ENCODE data around the gene TNRC6C. TPM values are rescaled to one million over a fixed set of nuclear protein-coding genes. Genes with fewer than 3 reads are reported as not detected.

Gene TNRC6C
- total and polyA plus RNA-seq, 2 experiments from 2014 or later, result 4.2 to 5.6 TPM

- no peaks in the 10 kb centered on the region for H3K79me2 ChIP-seq
- no peak overlapping the region for H3K4me3 ChIP-seq
- no peak overlapping the region for H2AFZ ChIP-seq
- H4K20me1 ChIP-seq (ENCODE audit: insufficient read depth, poor library complexity, severe bottlenecking), result no peaks in the 10 kb centered on the region
- no peaks in the 10 kb centered on the region for H3K27me3 ChIP-seq
- no peaks in the 10 kb centered on the region for H3K9me2 ChIP-seq (replicated peaks; ENCODE audit: insufficient read depth)
- H3K36me3 ChIP-seq (replicated peaks; ENCODE audit: insufficient read depth, low read depth), result no peaks in the 10 kb centered on the region
- H3K9me3 ChIP-seq (ENCODE audit: low read depth), result no peaks in the 10 kb centered on the region
- 83% methylated on average over 6 of the region's 6 CpGs for WGBS (ENCODE audit: low lambda C conversion rate, missing lambda C conversion rate)
- DNase-seq (ENCODE audit: low spot score), result no peak
- TF ChIP-seq EZH2 (IDR thresholded peaks at IDR 0.05; ENCODE audit: borderline replicate concordance), result no peak
- no peak for TF ChIP-seq EZH2phosphoT487 (IDR thresholded peaks at IDR 0.05; ENCODE audit: low read depth, severe bottlenecking, unreplicated experiment)
- TF ChIP-seq, protein P1, sequence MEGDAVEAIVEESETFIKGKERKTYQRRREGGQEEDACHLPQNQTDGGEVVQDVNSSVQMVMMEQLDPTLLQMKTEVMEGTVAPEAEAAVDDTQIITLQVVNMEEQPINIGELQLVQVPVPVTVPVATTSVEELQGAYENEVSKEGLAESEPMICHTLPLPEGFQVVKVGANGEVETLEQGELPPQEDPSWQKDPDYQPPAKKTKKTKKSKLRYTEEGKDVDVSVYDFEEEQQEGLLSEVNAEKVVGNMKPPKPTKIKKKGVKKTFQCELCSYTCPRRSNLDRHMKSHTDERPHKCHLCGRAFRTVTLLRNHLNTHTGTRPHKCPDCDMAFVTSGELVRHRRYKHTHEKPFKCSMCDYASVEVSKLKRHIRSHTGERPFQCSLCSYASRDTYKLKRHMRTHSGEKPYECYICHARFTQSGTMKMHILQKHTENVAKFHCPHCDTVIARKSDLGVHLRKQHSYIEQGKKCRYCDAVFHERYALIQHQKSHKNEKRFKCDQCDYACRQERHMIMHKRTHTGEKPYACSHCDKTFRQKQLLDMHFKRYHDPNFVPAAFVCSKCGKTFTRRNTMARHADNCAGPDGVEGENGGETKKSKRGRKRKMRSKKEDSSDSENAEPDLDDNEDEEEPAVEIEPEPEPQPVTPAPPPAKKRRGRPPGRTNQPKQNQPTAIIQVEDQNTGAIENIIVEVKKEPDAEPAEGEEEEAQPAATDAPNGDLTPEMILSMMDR (IDR thresholded peaks at IDR 0.05; ENCODE audit: poor library complexity), result no peak
- no peak overlapping the region for H3K27ac ChIP-seq
- H3K4me1 ChIP-seq (ENCODE audit: insufficient read depth), result no peaks in the 10 kb centered on the region
- H3K4me2 ChIP-seq, result no peak overlapping the region
Observed at GRCh38 chr17:78092794-78093324, 134.4 kb downstream of the TNRC6C start.

- no peaks in the 10 kb centered on the region for H3K27me3 ChIP-seq
- H3K4me2 ChIP-seq, result no peak overlapping the region
- no peaks in the 10 kb centered on the region for H3K9me3 ChIP-seq (ENCODE audit: low read depth)
- H3K4me3 ChIP-seq, result no peak overlapping the region
- WGBS (ENCODE audit: low lambda C conversion rate, missing lambda C conversion rate), result 96% methylated on average over 6 of the region's 6 CpGs
- H3K9me2 ChIP-seq (replicated peaks; ENCODE audit: insufficient read depth), result no peaks in the 10 kb centered on the region
- H3K36me3 ChIP-seq (replicated peaks; ENCODE audit: insufficient read depth, low read depth), result no peaks in the 10 kb centered on the region
- no peak for DNase-seq (ENCODE audit: low spot score)
- no peak overlapping the region for H3K27ac ChIP-seq
- no peaks in the 10 kb centered on the region for H3K79me2 ChIP-seq
- H3K4me1 ChIP-seq (ENCODE audit: insufficient read depth), result no peaks in the 10 kb centered on the region
- H4K20me1 ChIP-seq (ENCODE audit: insufficient read depth, poor library complexity, severe bottlenecking), result no peaks in the 10 kb centered on the region
- TF ChIP-seq, protein P1 (IDR thresholded peaks at IDR 0.05; ENCODE audit: poor library complexity), result no peak
- no peak for TF ChIP-seq EZH2 (IDR thresholded peaks at IDR 0.05; ENCODE audit: borderline replicate concordance)
- no peak for TF ChIP-seq EZH2phosphoT487 (IDR thresholded peaks at IDR 0.05; ENCODE audit: low read depth, severe bottlenecking, unreplicated experiment)
- H2AFZ ChIP-seq, result no peak overlapping the region
Observed at GRCh38 chr17:78095035-78095434, 136.5 kb downstream of the TNRC6C start.

DNA sequence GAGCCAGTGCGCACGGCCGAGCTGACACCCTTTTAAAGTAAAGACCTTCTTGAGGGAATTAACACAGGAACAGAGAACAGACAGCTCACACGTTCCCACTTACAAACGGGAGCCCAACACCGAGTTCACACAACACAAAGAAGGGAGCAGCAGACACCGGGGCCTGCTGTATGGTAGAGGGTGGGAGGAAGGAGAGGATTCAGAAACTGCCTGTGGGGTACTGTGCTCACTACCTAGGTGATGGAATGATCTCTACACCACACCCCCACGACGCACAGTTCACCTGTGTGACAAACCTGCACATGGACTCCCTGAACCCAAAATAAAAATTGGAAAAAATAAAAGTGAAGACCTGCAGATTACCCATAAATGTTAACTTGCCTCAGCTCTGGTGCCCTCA, 137.6 kb downstream of the TNRC6C start:
- no peak for TF ChIP-seq EZH2 (IDR thresholded peaks at IDR 0.05; ENCODE audit: borderline replicate concordance)
- H3K36me3 ChIP-seq (replicated peaks; ENCODE audit: insufficient read depth, low read depth), result no peaks in the 10 kb centered on the region
- H3K9me3 ChIP-seq (ENCODE audit: low read depth), result no peaks in the 10 kb centered on the region
- WGBS (ENCODE audit: low lambda C conversion rate, missing lambda C conversion rate), result 92% methylated on average over 9 of the region's 9 CpGs
- no peak overlapping the region for H3K4me3 ChIP-seq
- H3K4me2 ChIP-seq, result no peak overlapping the region
- no peak overlapping the region for H2AFZ ChIP-seq
- H3K79me2 ChIP-seq, result no peaks in the 10 kb centered on the region
- H3K27ac ChIP-seq, result no peak overlapping the region
- no peaks in the 10 kb centered on the region for H3K4me1 ChIP-seq (ENCODE audit: insufficient read depth)
- no peak for DNase-seq (ENCODE audit: low spot score)
- H3K9me2 ChIP-seq (replicated peaks; ENCODE audit: insufficient read depth), result no peaks in the 10 kb centered on the region
- H3K27me3 ChIP-seq, result no peaks in the 10 kb centered on the region
- H4K20me1 ChIP-seq (ENCODE audit: insufficient read depth, poor library complexity, severe bottlenecking), result no peaks in the 10 kb centered on the region

- no peaks in the 10 kb centered on the region for H3K27me3 ChIP-seq
- no peak for DNase-seq (ENCODE audit: low spot score)
- no peak overlapping the region for H3K27ac ChIP-seq
- H3K79me2 ChIP-seq, result no peaks in the 10 kb centered on the region
- TF ChIP-seq, protein P1 (IDR thresholded peaks at IDR 0.05; ENCODE audit: poor library complexity), result no peak
- no peak for TF ChIP-seq EZH2 (IDR thresholded peaks at IDR 0.05; ENCODE audit: borderline replicate concordance)
- no peak overlapping the region for H2AFZ ChIP-seq
- no peaks in the 10 kb centered on the region for H4K20me1 ChIP-seq (ENCODE audit: insufficient read depth, poor library complexity, severe bottlenecking)
- H3K4me3 ChIP-seq, result no peak overlapping the region
- 83% methylated on average over 5 of the region's 5 CpGs for WGBS (ENCODE audit: low lambda C conversion rate, missing lambda C conversion rate)
- no peaks in the 10 kb centered on the region for H3K36me3 ChIP-seq (replicated peaks; ENCODE audit: insufficient read depth, low read depth)
- H3K9me3 ChIP-seq (ENCODE audit: low read depth), result no peaks in the 10 kb centered on the region
- H3K9me2 ChIP-seq (replicated peaks; ENCODE audit: insufficient read depth), result no peaks in the 10 kb centered on the region
- H3K4me2 ChIP-seq, result no peak overlapping the region
- H3K4me1 ChIP-seq (ENCODE audit: insufficient read depth), result peaks cover 12% of the 10 kb centered on the region
Observed at GRCh38 chr17:78101112-78101511, 142.6 kb downstream of the TNRC6C start.

Measured in hepatocyte (in vitro differentiated cells).